ENCODE data around the gene TBX2. TPM values are rescaled to one million over a fixed set of nuclear protein-coding genes. Genes with fewer than 3 reads are reported as not detected.

TBX2 gene
- total and polyA plus RNA-seq, 9 of the 15 experiments (the other 6 are each of a cell fraction or from before 2014, with no cell fraction given): 0.18 TPM; not detected in 8

DNA sequence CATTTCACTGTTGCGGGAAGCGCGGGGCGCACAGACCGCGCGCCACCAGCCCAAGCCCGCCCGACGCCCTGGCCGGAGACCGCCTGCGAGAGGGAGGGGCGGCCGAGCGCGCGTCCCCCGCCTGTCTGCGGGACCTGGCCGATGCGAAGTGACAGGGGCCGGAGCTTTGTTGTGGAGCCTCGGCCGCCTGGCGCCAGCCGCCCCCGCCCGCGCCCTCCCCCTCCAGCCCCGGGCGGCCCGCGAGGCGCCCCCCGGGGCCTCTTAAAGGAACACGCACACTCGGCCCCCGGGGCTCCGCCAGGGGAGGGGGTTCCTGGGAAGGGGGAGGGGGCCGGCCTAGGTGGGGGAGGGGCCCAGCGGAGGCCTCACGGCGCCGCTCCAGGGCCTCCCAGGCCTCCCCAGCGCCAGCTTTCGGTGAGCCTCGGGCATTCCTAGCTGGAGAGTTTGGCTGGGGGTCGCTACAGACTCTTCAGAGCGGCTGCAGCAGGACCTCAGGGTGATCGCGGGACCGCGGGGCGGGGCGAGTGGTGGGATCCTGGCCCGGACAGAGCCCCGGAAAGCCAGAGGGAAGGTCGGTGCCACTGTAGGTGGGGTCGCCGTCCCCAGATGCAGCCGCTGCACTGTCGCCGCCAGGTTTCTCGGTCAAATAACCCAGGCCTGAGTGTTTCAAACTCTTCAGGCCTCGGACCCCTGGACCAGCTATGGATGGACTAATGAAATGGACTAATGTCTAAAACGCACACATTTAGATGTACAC is 2.4 kb upstream of the TBX2 start:
- CTCF ChIA-PET (ENCODE audit: low intra/inter-chr PET ratio): no interaction called here
- Histone ChIP-seq H3K4me3 (no peak overlapping the region), H3K27me3 (ENCODE audit: control insufficient read depth in 2 of 2, insufficient read depth in 2 of 2, low read length in 2 of 2) (peaks cover 7 to 14% of the 10 kb centered on the region in 2 experiments; a peak in 3 of 5 replicates), H3K79me2 (ENCODE audit: control insufficient read depth, insufficient read depth, low read length) (no peaks in the 10 kb centered on the region), H3K27ac (ENCODE audit: extremely low read depth, low read depth, low read length) (no peak overlapping the region), H4K20me1 (replicated peaks; ENCODE audit: control insufficient read depth, insufficient read depth, low read length) (no peaks in the 10 kb centered on the region; the same call in 1 of the 2 replicates), H3K9me3 (replicated peaks; ENCODE audit: control insufficient read depth, insufficient read depth, low read depth, low read length) (no peaks in the 10 kb centered on the region), H2AFZ (ENCODE audit: low read depth, low read length) (no peak overlapping the region), H3K9me1 (ENCODE audit: control insufficient read depth, insufficient read depth, low read length) (no peaks in the 10 kb centered on the region), H3K4me2 (ENCODE audit: insufficient read depth, low read length) (no peak overlapping the region), H3K4me1 (replicated peaks in 1 of 2; ENCODE audit: control insufficient read depth in 2 of 2, insufficient read depth in 2 of 2, low read length in 2 of 2) (no peaks in the 10 kb centered on the region), H3K9ac (ENCODE audit: insufficient read depth in 1 of 2, low read depth in 2 of 2, low read length in 2 of 2) (no peak overlapping the region), H3K36me3 (ENCODE audit: control insufficient read depth, insufficient read depth, low read length) (no peaks in the 10 kb centered on the region)
- in situ Hi-C loops (cut with MboI): no loop called here
- no peak for ATAC-seq
- no peak for DNase-seq (ENCODE audit: extremely low read depth in 1 of 4, low spot score in 3 of 4)
- BruUV-seq (replicated peaks): no TSS peak
- no peak for FAIRE-seq
- intact Hi-C loops (cut with micrococcal nuclease): no loop called here
- 61% methylated on average over 8 of the region's 67 CpGs for WGBS (ENCODE audit: insufficient coverage, low coverage, missing lambda C conversion rate)
- POLR2A ChIA-PET: interaction anchor here (0.7 kb wide), 1 partner anchor 439 kb away, joined by 4 read pairs; no protein-coding TSS in a partner anchor
- TF ChIP-seq, protein P1, sequence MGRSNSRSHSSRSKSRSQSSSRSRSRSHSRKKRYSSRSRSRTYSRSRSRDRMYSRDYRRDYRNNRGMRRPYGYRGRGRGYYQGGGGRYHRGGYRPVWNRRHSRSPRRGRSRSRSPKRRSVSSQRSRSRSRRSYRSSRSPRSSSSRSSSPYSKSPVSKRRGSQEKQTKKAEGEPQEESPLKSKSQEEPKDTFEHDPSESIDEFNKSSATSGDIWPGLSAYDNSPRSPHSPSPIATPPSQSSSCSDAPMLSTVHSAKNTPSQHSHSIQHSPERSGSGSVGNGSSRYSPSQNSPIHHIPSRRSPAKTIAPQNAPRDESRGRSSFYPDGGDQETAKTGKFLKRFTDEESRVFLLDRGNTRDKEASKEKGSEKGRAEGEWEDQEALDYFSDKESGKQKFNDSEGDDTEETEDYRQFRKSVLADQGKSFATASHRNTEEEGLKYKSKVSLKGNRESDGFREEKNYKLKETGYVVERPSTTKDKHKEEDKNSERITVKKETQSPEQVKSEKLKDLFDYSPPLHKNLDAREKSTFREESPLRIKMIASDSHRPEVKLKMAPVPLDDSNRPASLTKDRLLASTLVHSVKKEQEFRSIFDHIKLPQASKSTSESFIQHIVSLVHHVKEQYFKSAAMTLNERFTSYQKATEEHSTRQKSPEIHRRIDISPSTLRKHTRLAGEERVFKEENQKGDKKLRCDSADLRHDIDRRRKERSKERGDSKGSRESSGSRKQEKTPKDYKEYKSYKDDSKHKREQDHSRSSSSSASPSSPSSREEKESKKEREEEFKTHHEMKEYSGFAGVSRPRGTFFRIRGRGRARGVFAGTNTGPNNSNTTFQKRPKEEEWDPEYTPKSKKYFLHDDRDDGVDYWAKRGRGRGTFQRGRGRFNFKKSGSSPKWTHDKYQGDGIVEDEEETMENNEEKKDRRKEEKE (IDR thresholded peaks at IDR 0.05; ENCODE audit: borderline replicate concordance in 1 of 2, control insufficient read depth in 1 of 2, low read depth in 2 of 2, low read length in 1 of 2): 0 out of 4 replicates have a peak, but pooled peaks of 1 of the 2 experiments have one; percentile 42
- TF ChIP-seq RBM39 (optimal IDR thresholded peaks at IDR 0.05; ENCODE audit: low read depth, low read length) (no peak), ZNF146 (CRISPR knock-in tag; IDR thresholded peaks at IDR 0.05; ENCODE audit: unreplicated experiment) (no peak), DMBX1 (CRISPR knock-in tag; IDR thresholded peaks at IDR 0.05; ENCODE audit: borderline replicate concordance) (no peak), ZNF184 (CRISPR knock-in tag; IDR thresholded peaks at IDR 0.05) (no peak), ZBTB11 (CRISPR knock-in tag; IDR thresholded peaks at IDR 0.05) (peak in 1 of 3 experiments; percentile 79; a peak in 2 of 6 replicates)
- TF ChIP-seq, protein P2, sequence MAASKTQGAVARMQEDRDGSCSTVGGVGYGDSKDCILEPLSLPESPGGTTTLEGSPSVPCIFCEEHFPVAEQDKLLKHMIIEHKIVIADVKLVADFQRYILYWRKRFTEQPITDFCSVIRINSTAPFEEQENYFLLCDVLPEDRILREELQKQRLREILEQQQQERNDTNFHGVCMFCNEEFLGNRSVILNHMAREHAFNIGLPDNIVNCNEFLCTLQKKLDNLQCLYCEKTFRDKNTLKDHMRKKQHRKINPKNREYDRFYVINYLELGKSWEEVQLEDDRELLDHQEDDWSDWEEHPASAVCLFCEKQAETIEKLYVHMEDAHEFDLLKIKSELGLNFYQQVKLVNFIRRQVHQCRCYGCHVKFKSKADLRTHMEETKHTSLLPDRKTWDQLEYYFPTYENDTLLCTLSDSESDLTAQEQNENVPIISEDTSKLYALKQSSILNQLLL (CRISPR knock-in tag; IDR thresholded peaks at IDR 0.05; ENCODE audit: borderline replicate concordance): no peak
- TF ChIP-seq, protein P3, sequence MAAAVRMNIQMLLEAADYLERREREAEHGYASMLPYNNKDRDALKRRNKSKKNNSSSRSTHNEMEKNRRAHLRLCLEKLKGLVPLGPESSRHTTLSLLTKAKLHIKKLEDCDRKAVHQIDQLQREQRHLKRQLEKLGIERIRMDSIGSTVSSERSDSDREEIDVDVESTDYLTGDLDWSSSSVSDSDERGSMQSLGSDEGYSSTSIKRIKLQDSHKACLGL (CRISPR knock-in tag; IDR thresholded peaks at IDR 0.05; ENCODE audit: borderline replicate concordance, poor library complexity, severe bottlenecking): no peak
